GM18505 (cell line): ENCODE measurements around the gene LRRC9.

Experiments used
- ATAC-seq: cut with Tn5 transposase; IDR thresholded peaks from one replicate; pipeline ENCODE4 v1.9.1; 2021; ENCODE audit not compliant: unreplicated experiment
- POLR2A ChIP-seq: IDR thresholded peaks from 4 replicates; pipeline ENCODE4 v1.6.1; 2011; ENCODE audit warnings: borderline replicate concordance; ENCODE audit not compliant: insufficient read depth, insufficient read length; ENCODE audit errors: extremely low read depth

LRRC9 gene

DNA sequence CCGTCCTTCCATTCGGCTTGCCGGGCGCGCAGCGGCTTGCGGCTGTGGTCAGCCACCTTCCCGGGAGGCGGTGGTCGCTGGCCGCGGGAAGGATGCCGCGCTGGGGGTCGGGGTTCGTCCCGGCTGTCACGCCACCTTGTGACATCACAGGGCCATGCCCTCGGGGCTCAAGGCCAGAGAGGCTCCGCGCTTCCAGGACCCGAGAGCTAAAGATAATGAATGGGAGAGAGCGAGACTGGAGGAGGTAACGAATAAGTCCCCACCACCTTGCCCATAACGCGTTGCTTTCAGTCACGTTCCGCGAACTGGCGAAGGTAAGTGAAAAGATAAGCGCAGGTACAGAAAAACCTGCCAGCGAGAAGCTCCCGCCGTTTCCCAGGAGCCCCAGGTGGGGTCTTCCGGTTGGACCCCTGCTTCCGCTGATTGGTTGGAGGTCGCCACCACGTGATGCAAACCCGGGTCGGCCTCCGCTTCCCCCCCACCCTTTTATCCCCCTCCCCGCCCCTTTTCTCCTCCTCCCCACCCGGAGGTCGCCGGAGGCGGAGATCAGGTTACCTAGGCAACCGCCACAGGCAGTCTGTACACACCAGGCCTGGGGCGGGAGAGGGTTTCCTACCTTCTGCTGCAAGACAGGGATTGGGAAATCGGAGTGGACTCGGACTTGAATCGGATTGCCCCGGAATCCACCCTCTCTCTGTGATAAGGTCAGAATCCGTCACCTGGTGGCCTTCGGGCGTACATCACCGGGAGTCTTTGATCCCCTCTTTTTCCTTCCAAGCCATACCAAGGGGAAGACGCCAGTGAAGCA is at the start of gene LRRC9:
Gene LRRC9 (plus strand): TSS at position 575 of the 808 bp plus-strand sequence.
- no peak for TF ChIP-seq POLR2A

DNA sequence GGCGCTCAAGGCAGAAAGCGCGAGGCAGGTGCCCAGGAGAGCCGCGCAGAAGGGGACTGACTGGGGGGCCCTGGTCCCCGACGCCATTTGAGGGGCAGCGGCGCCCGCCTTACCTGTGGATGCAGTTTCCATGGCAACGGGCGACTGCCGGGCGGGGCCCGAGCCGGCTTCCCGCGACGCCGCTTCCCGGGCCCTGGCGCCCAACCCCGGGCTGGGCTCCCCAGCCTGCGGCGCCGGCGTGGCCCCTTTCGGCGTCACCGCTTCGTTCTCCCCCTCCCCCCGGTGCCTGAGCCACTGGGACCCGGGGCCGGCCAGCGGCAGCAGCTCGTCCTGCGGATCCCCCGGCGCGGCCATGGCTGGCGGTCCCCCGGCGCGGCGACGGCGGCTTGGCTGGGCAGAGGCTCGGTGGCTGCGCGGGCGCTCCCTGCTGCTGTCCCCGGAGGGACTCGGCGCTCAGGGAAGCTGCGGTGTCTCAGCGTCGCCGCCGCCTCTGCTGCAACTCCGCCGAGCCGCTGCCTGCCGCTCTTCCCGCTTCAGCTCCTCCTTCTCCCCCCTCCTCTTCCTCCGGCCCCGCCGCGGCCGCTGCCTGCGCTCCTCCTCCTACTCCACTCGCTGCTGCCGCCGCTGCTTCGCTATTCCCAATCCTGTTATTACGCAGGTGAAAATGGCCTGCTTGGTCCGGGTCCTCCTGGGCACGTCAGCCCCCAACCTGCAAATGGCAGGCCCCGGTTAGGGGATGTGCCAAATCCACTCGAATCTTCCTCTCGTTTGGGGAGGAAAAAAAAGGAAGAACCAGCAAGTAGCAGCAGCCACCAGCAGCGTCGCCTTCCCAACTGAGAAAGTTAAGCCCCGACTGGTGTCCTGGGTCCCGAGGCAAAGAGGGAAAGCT is 49.4 kb upstream of the LRRC9 start, which contains the start of gene RTN1:
Gene RTN1 (minus strand): TSS at position 500 of the 889 bp plus-strand sequence. CDS start 146 bp downstream, at position 354.
- ATAC-seq = peak; percentile 55
- TF ChIP-seq POLR2A = no peak

More for the DNA sequence above, at the start of gene LRRC9:
- no peak for ATAC-seq

DNA sequence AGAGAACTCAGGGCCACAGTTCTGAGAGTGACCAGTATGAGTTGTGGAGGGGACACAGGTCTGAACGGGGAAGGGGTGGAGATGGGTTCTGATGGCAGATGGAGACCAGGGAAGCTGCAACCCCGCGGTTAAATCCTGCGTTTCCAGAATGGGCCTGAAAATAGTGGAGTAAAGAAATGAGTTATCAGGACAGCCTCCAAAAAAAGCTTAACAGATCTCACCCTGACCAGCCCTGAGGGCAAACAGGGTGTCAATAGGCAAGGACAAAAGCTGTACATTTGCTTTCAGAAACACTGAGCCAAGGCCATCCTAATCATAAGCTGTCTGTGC is 48.8 kb upstream of the LRRC9 start:
- ATAC-seq = no peak
- TF ChIP-seq POLR2A = no peak

DNA sequence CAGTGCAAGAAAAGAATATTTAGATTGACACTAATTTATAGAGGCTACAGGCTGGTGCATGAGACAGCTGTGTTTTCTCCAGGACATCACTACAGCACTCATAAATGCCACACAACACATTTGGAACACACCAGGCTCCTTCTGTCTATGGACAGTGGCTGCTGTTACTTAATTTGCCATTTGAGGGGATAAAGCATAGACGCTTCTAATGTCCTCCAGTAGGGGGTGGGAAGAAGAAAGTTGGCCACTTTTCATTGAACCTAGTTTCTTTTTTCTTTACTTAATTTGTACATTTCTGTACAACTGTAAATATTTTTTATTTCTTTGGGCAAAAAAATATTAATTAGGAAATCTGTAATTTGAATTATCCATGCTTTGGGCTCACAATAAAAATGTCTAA is 37.0 kb upstream of the LRRC9 start:
- no peak for TF ChIP-seq POLR2A
- no peak for ATAC-seq

DNA sequence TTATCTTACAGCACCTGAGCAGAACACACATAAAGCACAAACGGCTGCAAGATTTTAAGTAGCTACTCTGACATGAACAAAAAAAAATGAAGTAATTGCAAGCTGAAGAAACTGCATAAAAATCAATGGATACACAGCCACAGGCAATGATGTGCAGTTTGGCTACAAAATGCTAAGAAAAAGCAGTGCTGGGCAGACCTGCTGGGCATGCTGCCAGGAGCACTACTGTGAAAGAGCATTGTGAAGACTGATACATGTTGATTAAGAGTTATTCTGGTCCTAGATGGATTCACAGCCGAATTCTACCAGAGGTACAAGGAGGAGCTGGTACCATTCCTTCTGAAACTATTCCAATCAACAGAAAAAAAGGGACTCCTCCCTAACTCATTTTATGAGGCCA is 29.3 kb upstream of the LRRC9 start:
- TF ChIP-seq POLR2A = no peak
- no peak for ATAC-seq

DNA sequence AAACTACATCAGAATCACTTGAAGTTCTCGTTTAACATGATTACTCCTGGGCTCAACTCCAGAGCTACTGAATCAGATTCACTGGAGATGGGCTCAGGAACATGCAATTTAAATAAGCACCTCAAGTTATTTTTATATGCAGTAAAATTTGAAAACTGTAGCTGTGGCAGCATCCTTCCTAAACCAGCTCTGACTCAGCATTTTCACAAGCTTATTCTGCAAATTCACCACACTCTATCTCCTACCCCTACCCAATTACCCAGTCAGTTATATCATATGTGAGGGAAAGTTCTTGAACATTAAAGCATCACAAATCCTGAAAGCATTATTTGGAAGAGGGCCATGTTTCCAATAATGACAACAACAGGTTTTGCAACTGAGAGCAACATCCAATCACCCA is 24.2 kb upstream of the LRRC9 start:
- no peak for TF ChIP-seq POLR2A
- ATAC-seq = no peak

DNA sequence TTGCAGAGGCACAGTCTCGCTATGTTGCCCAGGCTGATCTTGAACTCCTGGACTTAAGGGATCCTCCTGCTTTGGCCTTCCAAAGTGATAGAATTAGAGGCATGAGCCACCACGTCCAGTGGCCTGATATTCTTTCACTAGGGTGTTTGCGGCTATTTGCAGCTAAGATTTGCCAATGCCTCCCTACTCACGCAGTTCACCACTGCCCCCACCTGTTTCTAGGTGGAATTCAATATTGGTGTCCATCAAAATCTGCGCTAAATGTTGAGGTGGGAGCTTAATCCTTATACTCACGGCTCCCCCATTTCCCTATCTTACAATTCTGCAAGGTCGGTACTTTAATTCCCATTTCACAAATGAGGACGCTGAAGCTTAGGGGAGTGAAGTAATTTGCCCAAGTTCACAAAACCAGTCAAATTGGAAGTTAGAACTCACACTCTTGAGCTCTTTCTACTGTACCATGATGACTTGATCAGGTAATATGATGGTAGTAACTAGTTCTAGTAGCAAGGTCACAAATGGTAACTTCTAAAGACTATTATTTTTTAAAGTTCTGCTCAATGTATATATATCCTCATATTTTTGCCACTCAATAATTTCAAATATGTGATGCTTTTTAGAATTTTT is 22.1 kb upstream of the LRRC9 start:
- TF ChIP-seq POLR2A = no peak
- no peak for ATAC-seq

DNA sequence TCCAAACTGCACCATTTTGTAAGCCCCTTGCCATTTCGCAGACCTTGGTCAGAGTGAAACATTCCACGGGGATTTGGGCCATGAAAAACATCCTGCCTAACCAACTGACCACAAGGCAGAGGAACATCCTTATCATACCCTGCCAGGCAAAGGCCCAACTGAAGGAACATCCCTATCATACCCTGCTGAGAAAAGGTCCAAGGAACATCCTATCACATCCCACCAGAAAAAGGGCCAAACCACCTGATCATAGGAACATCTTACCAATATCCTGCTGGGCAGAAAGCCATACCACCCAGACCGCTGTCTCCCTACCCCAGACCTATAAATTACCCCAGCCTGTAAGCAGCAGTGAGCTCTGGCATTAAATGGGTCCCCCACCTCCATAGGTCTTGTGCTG is 19.4 kb upstream of the LRRC9 start:
- ATAC-seq = no peak
- no peak for TF ChIP-seq POLR2A

DNA sequence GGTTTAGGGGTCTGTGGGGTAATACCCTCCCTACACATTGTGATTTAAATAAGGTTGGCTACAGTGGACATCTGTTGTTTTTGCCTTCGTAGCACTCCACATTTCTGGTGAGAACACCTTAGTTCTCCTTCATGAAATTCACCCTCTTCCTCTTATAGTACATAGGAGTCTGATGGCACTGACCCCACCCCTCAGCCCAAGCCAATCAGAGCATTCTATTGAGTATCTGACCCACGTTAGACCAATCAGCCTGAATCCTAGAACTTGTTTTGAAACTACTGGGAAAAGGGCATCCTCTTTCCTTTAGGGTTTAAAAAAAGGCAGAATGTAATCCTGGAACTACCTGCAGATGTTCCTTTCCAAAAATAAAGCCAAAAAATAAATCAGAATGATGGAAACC is 15.8 kb upstream of the LRRC9 start:
- ATAC-seq = no peak
- no peak for TF ChIP-seq POLR2A

DNA sequence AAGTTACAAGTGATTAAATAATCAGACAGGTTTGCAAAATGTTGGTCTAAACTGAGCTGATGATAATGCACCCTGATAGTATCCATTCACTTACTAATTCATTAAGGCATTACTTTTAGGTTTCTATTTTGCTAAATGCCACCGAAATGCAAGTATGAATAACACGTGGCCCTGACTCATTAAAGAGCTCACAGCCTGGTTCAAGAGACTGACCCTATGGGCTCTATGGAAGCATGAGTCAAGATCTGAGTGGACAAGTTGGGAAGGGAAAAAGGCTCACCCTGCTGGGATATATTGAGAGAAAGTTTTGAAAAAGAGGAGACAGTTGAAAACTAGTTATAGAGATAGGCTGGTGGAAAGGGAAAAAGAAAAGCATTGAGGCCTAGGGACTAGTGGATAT is 14.8 kb upstream of the LRRC9 start:
- no peak for ATAC-seq
- TF ChIP-seq POLR2A = no peak

DNA sequence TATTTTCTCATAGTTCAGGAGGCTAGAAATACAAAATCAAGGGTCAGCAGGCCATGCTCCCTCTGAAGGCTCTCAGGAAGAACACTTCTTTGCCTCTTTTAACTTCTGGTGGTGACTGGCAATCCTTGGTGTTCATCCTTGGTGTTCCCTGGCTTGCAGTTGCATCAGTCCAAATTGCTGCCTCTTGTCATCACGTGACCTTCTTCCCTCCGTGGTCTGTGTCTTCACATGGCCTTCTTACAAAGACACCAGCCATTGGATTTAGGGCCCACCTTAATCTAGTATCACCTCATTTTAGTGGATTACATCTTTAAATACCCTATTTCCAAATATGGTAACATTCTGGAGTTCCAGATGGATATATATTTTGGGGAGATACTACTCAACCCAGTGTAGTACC is 7.5 kb upstream of the LRRC9 start:
- TF ChIP-seq POLR2A = no peak
- ATAC-seq = no peak

DNA sequence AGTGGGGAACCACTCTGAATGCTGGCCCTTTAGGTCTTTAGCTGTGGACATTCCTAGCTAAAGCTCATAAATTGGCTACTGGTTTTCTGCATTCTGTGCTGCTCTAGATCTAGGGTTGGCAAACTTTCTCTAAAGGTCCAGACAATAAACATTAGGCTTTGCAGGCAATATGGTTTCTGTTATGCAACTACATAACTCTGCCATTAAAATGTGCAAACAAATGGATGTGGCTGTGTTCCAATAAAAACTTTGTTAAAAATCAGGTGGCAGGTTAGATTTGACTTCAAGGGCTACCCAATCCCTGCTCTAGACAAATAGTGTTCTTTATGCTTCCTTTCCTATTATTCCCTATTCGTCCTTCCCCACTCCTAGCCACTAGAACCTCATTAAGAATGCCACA is 6.8 kb upstream of the LRRC9 start:
- no peak for TF ChIP-seq POLR2A
- ATAC-seq = no peak

DNA sequence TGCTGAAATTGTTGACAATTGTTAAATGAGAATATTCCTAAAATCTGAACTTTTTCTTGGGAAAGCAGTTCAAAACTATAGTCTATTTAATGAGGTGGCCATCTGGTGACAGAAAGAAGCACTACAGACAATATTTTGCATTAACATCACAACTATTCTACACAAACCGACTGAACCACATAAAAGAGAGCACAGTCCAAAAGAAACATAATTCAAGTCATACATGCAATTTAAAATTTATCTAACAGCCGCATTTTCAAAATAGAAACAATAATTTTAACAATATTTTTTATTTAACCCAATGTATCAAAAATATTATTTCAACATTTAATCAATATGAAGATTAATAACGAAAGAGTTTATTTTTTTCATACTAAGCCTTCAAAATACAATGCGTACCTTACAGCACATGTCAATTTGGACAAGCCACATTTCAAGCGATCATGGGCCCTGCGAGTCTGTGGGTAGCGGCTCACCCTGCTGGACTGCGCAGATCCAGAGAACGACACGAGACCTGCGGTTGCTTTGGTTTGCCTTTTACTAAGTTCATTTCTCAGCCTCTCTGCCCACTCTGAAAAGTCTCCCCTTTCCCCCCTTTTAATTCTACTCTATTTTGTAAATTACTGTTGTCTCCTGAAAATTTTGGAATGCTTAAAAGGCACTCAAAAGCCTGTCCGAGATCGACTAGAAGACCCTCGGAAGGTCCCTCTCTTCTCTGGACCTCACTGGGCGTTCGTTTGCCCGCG is 947 bp upstream of the LRRC9 start:
- no peak for ATAC-seq

More for the DNA sequence above, 947 bp upstream of the LRRC9 start:
- TF ChIP-seq POLR2A = no peak
